NT2/D1 (cell line): ENCODE measurements around the gene VLDLR.

ENCODE experiments used
- SUZ12 ChIP-seq: IDR thresholded peaks from 2 replicates; pipeline ENCODE4 v1.6.1; 2011; ENCODE audit not compliant: insufficient read length, insufficient read depth; ENCODE audit errors: extremely low read depth
- YY1 ChIP-seq: IDR thresholded peaks from 2 replicates; pipeline ENCODE4 v1.6.1; 2011; ENCODE audit not compliant: insufficient read length, insufficient read depth
- ZNF274 ChIP-seq: IDR thresholded peaks from 2 replicates; pipeline ENCODE4 v1.6.1; 2011; ENCODE audit warnings: mild to moderate bottlenecking, low read depth, low read length

DNA sequence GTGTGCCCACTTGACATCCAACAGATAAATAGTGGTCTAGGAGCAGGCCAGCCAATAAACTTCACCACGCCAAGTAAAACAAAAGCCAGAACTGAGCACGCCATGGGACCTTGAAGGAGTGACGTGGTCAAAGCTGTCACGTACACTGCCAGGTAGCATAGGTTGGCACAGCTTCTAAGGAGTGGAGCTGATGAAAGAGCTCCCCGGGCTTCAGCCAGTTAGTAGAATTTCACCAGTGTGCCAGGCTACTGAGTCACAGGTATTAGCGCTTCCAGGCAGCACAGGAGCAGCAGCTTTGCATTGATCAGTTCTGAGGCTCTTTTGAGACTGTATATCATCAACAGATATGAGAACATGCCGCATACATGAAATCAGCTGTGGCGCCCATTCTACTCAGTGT, 19.4 kb downstream of the VLDLR start:
- no peak for TF ChIP-seq SUZ12
- TF ChIP-seq ZNF274 = no peak
- no peak for TF ChIP-seq YY1
